ENCODE measurements around the gene SORL1. TPM values are rescaled to one million over a fixed set of nuclear protein-coding genes. Genes with fewer than 3 reads are reported as not detected.

SORL1 gene
- total and polyA plus RNA-seq, 2 of the 13 experiments (the other 11 are each of a cell fraction or from before 2014, with no cell fraction given), result 21.3 to 148 TPM

DNA sequence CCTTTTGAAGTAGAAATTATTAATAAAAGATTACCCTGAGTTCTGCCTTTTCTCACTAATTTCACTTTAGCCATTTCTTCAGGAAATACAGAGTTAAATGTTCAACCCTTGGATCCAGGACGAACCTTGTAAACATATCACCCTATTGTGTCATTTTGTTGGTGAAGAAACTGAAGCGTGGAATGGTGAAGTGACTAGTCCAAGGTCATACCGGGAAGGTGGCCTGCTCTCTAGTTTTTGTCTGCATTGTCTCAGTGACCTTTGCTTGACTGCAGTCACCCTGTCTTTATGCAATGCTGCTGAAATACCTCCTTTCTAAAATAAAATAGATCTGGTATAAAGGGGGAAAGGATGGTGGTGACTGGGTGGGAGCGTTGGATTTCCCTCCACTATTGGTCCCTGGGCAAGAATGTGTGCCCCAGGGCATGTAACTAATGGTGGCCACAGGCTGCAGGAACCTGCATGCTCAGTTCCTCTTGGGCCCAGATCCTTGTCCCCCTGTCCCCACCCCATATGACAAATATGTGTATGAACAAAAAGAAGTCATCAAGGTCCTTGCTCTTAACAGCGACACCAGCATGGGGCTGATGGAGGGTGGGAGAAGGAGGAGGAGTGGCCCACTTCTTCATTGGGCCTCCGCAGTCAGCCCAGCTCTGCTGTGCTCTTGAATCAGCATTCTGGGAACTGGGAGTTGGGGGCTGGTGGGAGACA lies 1.6 kb downstream of the SORL1 start (continued):
- TF ChIP-seq, protein P1, sequence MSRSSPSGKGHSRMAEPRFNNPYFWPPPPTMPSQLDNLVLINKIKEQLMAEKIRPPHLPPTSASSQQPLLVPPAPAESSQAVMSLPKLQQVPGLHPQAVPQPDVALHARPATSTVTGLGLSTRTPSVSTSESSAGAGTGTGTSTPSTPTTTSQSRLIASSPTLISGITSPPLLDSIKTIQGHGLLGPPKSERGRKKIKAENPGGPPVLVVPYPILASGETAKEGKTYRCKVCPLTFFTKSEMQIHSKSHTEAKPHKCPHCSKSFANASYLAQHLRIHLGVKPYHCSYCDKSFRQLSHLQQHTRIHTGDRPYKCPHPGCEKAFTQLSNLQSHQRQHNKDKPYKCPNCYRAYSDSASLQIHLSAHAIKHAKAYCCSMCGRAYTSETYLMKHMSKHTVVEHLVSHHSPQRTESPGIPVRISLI (CRISPR knock-in tag; IDR thresholded peaks at IDR 0.05; ENCODE audit: borderline replicate concordance), result no peak
- TF ChIP-seq HOXA3 (CRISPR knock-in tag; IDR thresholded peaks at IDR 0.05) (peak; percentile 44; the same call in 1 of the 2 replicates), ZNF768 (CRISPR knock-in tag; IDR thresholded peaks at IDR 0.05) (no peak), HNF4G (IDR thresholded peaks at IDR 0.05; ENCODE audit: borderline replicate concordance, low read depth, low read length) (peak; percentile 70), HNF4G (CRISPR knock-in tag; IDR thresholded peaks at IDR 0.05; ENCODE audit: borderline replicate concordance, low read depth) (no peak), CEBPG (CRISPR knock-in tag; IDR thresholded peaks at IDR 0.05) (peak; percentile 86), RCOR2 (CRISPR knock-in tag; IDR thresholded peaks at IDR 0.05) (0 out of 2 replicates have a peak, but pooled peaks have one; percentile 22), TGIF2 (CRISPR knock-in tag; IDR thresholded peaks at IDR 0.05) (0 out of 2 replicates have a peak, but pooled peaks have one; percentile 45), ATM (IDR thresholded peaks at IDR 0.05; ENCODE audit: borderline replicate concordance) (no peak), IRF2 (CRISPR knock-in tag; IDR thresholded peaks at IDR 0.05) (0 out of 2 replicates have a peak, but pooled peaks have one; percentile 8), ZNF674 (CRISPR knock-in tag; IDR thresholded peaks at IDR 0.05; ENCODE audit: low read depth) (no peak), ZNF850 (CRISPR knock-in tag; conservative IDR thresholded peaks at IDR 0.05) (no peak), SOX13 (IDR thresholded peaks at IDR 0.05) (peak; percentile 71), SOX13 (CRISPR knock-in tag; conservative IDR thresholded peaks at IDR 0.05 in 1 of 2, IDR thresholded peaks at IDR 0.05 in 1 of 2) (peak in 1 of 2 experiments; percentile 96; a peak in 2 of 4 replicates), SIN3A (IDR thresholded peaks at IDR 0.05; ENCODE audit: borderline replicate concordance, low read depth, low read length) (0 out of 2 replicates have a peak, but pooled peaks have one; percentile 13), ZNF460 (CRISPR knock-in tag; IDR thresholded peaks at IDR 0.05; ENCODE audit: borderline replicate concordance) (no peak), STAT6 (CRISPR knock-in tag; IDR thresholded peaks at IDR 0.05; ENCODE audit: borderline replicate concordance) (no peak), ZNF484 (CRISPR knock-in tag; IDR thresholded peaks at IDR 0.05; ENCODE audit: borderline replicate concordance, low read depth) (0 out of 2 replicates have a peak, but pooled peaks have one; percentile 6), MYNN (CRISPR knock-in tag; IDR thresholded peaks at IDR 0.05; ENCODE audit: low read depth) (no peak), KLF6 (CRISPR knock-in tag; IDR thresholded peaks at IDR 0.05) (0 out of 2 replicates have a peak, but pooled peaks have one; percentile 46), MZF1 (CRISPR knock-in tag; IDR thresholded peaks at IDR 0.05; ENCODE audit: borderline replicate concordance) (no peak), FOXA3 (CRISPR knock-in tag; IDR thresholded peaks at IDR 0.05) (peak; percentile 57)
- TF ChIP-seq, protein P2, sequence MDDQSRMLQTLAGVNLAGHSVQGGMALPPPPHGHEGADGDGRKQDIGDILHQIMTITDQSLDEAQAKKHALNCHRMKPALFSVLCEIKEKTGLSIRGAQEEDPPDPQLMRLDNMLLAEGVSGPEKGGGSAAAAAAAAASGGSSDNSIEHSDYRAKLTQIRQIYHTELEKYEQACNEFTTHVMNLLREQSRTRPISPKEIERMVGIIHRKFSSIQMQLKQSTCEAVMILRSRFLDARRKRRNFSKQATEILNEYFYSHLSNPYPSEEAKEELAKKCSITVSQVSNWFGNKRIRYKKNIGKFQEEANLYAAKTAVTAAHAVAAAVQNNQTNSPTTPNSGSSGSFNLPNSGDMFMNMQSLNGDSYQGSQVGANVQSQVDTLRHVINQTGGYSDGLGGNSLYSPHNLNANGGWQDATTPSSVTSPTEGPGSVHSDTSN (CRISPR knock-in tag; IDR thresholded peaks at IDR 0.05; ENCODE audit: borderline replicate concordance), result no peak
- TF ChIP-seq, protein P3, sequence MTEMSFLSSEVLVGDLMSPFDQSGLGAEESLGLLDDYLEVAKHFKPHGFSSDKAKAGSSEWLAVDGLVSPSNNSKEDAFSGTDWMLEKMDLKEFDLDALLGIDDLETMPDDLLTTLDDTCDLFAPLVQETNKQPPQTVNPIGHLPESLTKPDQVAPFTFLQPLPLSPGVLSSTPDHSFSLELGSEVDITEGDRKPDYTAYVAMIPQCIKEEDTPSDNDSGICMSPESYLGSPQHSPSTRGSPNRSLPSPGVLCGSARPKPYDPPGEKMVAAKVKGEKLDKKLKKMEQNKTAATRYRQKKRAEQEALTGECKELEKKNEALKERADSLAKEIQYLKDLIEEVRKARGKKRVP (CRISPR knock-in tag; IDR thresholded peaks at IDR 0.05), result peak in 1 of 2 experiments; percentile 86; a peak in 2 of 4 replicates

Measured in HepG2 (cell line).